HG03095 (cell line): ENCODE measurements around the gene CSPG4.
"Not testable (repeated sequence)": the region's sequence is repeated elsewhere in the genome, so short reads cannot be mapped to it uniquely, and the experiment has no call there.

Experiments
- ATAC-seq: cut with Tn5 transposase; IDR thresholded peaks from one replicate; pipeline ENCODE4 v1.9.1; 2021; ENCODE audit warnings: moderate library complexity; ENCODE audit not compliant: unreplicated experiment

Gene CSPG4

DNA sequence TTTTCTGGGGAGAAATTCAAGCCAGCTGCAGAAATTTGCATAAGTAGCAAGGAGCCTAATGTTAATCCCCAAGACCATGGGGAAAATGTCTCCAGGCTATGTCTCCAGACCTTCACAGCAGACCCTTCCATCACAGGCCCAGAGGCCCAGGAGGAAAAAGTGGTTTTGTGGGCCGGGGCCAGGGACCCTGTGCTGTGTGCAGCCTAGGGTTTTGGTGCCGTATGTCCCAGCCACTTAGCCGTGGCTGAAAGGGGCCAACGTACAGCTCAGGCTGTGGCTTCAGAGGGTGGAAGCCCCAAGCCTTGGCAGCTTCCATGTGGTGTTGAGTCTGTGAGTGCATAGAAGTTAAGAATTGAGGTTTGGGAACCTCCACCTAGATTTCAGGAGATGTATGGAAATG lies 29.7 kb upstream of the CSPG4 start:
- not testable (repeated sequence) for ATAC-seq

DNA sequence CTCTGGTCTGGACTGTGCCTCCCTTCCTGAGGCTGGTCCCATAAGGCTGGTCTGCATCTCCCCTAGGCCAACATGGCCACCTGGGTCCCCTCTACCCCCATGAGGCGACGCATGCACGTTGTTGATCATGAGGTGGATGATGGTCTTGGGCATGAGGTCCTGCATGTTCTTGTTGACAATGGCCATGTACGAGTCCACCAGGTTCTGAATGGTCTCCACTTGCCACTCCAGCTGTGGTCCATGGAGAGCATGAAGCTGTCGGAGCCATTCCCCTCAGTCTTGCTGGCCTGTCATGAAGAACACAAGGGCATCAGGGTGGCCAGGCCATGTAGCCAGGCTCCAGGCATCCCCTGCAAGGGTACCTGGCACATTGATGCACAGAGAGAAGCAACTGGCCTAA lies 27.1 kb upstream of the CSPG4 start:
- ATAC-seq, result no peak

GRCh38 chr15:75738647-75739325 lies 26.1 kb upstream of the CSPG4 start:
- peak; percentile 94 for ATAC-seq

DNA sequence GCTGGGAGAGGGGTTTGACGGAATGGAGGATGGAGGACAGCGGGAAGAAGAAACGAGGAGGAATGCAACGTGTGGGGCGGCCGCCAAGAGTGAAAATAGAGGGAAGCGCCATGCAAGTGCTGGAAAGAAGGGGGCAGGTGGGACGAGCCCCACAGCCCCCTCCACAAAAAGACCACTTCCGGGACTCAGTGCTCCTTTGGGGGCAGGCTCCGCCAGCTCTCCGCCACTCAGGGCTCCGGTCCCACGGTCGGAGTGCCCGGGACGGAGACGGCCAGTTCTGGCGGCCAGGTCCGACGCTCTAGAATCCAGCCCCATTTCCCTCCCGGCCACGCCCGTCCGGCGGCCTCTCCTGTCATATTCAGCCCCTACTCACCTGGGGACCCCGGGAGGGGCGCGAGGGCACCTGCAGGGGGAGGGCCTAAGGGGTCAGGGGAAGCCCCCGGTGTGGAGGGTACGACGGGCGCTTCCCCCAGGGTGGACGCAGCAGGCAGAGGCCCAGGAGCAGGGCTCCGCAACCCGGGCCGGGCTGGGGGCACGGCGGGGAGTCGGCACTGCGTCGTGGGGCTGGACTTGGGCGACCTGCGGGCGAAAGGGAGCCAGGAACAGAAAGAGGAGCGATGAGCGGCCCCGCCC lies 25.5 kb upstream of the CSPG4 start:
- no peak for ATAC-seq

DNA sequence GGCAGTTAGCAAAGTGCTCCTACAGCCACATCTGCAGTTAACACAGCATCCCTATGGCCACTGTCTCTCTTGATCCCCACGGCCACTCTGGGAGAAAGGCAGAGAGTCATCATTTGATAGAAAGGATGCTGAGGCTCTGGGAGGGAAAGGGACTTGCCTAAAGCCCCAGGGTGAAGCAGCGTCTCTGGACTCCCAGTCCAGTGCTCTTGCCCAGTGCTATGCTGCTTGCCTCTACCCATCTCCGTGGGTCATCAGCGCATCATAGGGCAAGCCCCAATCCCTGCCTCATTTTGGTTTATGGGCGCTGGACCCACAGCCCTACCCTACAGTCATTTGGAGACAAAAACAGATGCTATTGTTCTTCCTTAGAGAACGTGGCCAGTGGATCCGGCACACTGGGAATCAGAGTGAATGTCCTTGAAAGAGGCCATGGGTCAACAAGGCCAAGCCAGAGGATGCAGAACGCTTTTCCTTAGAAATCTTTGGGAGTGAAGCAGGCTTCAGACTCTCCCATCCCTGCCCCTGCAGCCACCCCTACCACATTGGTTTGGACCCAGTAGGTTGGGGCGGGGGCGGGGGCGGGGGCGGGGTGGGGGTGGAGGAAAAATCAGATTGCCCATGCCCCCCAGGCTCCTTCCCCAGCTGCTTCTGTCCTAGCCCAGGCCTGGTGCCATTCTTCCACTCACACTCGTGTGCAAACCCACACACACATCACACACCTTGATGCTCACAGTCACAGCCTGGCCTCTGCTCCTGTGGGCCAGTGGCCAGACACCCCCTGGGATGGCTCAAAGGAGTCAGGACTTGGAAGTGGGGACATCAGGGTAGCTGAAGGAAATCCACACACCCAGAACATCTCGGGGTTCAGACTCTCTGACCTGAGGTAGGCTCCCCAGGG lies 24.7 kb upstream of the CSPG4 start:
- ATAC-seq, result not testable (repeated sequence)

GRCh38 chr15:75736256-75736655 lies 23.6 kb upstream of the CSPG4 start:
- no peak for ATAC-seq

GRCh38 chr15:75734861-75735760 lies 22.5 kb upstream of the CSPG4 start:
- ATAC-seq, result not testable (repeated sequence)

DNA sequence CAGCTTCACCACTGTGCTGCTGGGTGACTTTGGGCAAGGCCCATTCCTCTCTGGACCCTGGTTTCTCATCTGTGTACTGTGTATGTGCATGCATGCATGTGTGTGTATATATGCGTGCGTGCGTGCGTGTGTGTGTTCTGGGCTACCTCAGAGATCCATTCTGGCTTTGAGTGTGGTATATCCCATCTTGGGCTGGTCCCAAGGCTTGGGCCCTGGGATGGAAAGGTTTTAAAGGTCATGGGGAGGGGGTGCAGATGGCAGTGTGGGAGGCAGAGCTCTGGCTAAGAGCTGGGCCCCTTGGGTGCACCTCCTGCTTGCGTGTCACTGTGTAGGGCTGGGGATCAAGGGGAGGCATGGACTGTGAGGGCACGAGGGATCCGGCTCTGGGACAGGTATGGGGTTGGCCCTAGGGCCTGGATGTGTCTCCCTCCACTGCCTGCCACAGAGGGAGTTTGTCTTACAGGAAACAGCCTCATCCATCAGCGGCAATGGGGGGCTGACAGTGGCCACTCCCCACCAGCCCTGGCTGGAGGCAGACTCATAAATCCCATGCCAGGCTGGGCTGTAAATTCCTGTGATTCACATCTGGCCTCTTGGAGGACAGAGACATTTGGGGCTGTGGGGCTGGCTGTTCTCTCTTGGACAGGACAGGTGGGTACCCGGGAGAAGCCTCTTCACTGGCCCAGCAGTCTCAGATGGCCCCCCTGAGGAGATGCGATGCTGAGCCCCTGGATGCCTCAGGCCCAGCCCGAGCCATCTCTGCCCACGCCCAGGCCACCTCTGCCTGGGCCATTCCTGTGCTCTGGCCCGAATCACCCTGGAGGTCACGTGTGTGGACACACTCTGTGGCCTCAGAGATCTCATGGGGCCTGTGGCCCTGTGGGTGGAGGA lies 21.4 kb upstream of the CSPG4 start:
- ATAC-seq, result no peak

DNA sequence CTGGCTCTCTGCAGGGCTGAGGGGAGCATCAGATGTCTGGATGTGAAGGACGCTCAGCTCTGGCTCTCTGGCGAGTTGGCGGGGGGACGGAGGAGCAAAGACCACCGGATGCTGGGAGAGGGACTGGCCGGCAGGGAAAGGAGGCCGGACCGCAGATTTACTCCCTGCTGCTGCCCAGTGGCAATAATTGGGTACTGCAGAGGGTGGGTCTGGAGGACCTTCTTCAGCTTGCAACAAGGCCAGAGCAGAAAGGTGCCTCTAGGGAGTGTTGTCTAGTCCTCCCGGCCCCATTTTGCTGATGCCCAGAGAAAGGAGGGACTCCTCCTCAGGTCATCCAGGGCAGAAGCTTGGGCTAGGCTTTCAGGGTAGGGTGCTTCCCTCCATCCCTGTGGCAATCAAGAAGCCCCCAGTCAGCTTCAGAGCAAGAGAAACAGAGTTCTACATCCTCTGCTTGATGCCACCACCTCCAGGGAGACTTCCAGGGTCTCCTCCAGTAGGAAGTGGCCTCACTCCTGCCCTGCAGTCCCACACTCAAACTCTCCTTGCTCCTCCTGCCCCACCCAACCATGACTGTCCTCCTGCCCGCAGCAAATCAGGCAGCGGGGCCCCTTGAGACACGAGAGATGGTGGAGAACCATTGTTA lies 20.3 kb upstream of the CSPG4 start:
- ATAC-seq, result no peak

DNA sequence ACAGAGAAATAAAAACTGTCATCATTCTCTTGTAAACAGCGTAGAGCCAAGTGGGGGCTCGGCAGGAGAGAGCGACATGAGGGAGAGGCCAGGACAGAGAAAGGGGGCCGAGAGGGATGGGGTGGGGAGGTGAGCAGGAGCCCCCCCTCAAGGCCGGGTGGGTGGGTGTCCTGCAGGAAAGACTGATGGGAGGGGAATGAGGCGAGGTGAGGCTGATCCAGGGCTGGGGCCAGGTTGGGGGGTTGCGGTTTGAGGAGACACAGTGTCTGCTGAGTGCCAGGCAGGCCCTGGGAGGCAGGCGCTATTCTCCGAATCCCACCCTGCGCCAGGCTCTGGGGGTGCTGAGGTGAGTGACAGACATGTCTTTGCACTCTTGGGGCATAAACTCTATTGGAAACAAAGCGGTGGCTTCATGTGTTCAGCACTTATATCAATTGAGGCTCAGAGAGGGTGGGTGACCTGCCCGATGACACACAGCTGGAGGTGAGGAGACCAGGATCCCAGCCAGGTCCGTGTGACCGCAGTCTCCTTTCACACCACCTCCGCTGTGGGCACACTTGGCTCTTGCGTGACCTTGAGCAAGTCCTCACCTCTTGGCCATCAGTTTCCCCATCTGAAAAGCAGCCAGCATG lies 19.6 kb upstream of the CSPG4 start:
- ATAC-seq, result no peak

- ATAC-seq, result no peak
Measured at GRCh38 chr15:75731248-75732151, 18.9 kb upstream of the CSPG4 start.

DNA sequence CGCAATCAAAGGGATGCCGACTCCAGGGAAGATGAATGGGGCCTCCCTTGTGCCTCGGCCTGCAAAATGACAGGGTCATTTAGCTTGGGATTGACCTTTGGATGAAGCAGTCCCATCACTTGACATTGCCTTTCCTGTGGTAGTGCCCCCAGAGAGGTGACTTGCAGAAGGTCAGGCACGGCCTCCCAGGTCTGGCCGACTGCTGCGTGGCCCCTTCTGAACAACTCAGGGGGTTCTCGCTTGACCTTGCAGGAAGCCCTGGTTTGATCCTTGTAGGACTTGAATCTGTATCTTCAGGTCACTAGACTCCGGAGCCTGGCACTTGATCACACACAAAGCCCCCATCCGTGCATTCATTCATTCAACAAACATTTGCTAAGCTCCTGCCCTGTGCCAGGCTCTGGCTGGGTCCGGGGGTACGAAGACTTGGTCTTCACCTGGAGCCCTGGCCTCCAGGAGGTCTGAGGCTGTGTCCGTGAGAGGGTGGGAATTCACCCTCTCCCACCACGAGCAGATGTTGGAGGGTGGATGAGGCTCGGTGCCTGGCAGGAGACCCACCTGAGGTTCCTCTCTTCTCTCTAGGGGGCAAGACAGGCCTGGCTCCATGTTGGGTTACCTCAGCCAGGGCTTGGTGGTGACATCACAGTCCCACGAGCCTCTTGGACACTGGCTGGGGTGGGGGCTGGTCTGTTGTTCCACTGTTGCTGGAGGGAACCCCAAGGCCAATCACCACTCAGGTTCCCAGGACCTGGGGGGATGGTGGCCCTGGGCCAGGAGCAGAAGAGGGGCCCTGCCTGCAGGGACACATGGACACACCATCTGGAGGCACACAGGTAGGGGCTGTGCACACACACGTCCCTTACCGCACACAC lies 18.0 kb upstream of the CSPG4 start:
- ATAC-seq, result not testable (repeated sequence)

- ATAC-seq, result no peak
Measured at GRCh38 chr15:75729326-75730069, 16.9 kb upstream of the CSPG4 start.

DNA sequence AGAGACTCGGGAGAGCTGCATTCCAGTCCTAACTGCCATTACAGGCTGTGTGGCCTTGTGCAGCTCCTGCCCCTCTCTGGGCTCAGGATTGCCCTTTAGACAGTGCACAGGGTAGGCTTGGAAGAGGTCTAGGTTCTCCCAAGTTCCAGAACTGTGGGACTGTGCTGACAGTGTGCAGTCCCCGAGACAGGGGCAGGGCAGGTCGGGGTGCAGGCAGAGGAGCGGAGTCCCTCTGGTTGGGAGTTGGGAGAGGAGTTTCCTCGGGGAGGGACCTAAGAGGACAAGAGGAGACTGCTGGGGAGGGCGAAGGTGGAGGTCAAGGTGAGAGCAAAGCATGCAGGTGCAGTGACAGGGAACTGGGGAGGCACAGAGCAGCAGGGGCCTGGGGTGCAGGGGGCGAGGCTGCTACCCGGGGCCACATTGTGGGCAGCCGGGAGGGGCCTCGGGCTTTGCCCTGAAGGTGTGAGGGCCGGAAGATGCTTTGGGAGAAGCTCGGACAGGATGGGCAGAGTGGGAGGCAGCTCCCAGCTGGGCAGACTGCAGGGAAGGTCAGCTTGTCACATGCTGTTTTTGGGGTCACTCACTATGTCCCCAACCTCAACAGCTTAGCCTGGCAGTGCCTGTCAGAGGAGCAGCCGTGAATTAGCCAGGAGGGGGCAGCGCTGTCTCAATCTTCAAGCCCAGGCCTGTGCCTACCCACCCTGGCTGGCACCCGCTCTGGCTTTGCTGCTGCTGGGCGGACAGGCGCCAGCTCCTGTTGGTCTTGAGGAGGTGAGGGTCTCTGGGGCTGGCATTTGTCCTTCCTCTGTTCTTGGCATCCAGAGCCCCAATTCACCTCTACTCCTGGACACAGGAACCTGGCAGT lies 15.4 kb upstream of the CSPG4 start:
- no peak for ATAC-seq

DNA sequence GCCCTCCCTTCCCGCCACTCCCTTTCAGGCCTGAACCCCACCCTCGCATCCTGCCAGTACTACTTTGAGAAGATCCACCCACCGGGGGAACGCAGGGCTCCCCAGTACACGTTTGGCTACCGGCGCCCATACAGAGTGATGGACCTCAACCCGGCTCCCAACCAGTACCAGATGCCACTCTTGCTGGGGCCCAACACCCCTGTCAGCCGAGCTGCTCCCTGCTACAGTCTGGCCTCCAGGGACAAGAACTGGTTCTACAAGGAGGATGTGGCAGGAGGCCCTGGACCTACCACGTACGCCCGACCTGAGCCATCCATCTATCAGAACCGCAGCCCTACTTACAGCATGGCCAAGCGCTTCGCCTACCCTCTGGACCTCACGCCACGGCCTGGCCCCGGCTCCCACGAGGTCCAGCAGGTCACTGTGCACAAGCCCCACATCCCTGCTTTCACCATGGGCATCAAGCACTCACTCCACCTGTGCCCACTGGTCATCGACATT lies 14.4 kb upstream of the CSPG4 start:
- no peak for ATAC-seq
